SK-N-SH treated with all-trans-retinoic acid at 6 μM for 48 hours (cell line): ENCODE data around the gene NACAD.

ENCODE experiments used
- CSDC2 ChIP-seq: fragments of 250-450 bp; sonication (Bioruptor Pico); IDR thresholded peaks from 2 replicates; pipeline ENCODE4 v1.5.0; 2020; ENCODE audit warnings: mild to moderate bottlenecking, moderate library complexity
- ISL1 ChIP-seq: fragments of 250-450 bp; sonication (Bioruptor Pico); IDR thresholded peaks from 2 replicates; pipeline ENCODE4 v2.1.2; 2022; ENCODE audit warnings: mild to moderate bottlenecking, moderate library complexity
- RARB ChIP-seq: fragments of 250-450 bp; sonication (Bioruptor Pico); IDR thresholded peaks from 2 replicates; pipeline ENCODE4 v1.8.0; 2021; ENCODE audit warnings: mild to moderate bottlenecking, moderate library complexity
- TOX ChIP-seq: fragments of 250-450 bp; sonication (Bioruptor Pico); IDR thresholded peaks from 2 replicates; pipeline ENCODE4 v1.8.0; 2021; ENCODE audit warnings: mild to moderate bottlenecking, moderate library complexity, borderline replicate concordance
- ZFP30 ChIP-seq: fragments of 450-650 bp; formaldehyde crosslinking; IDR thresholded peaks from 2 replicates; pipeline ENCODE4 v1.5.0; 2022; ENCODE audit warnings: mild to moderate bottlenecking, moderate library complexity
- ZNF565 ChIP-seq: fragments of 450-650 bp; formaldehyde crosslinking; conservative IDR thresholded peaks from 2 replicates; pipeline ENCODE4 v1.5.0; 2020; ENCODE audit warnings: low read depth, mild to moderate bottlenecking, moderate library complexity
- TF ChIP-seq, protein P1 (sequence below): fragments of 250-450 bp; sonication (Bioruptor Pico); IDR thresholded peaks from 2 replicates; pipeline ENCODE4 v1.8.0; 2021; ENCODE audit warnings: low read depth, mild to moderate bottlenecking, moderate library complexity, borderline replicate concordance

DNA sequence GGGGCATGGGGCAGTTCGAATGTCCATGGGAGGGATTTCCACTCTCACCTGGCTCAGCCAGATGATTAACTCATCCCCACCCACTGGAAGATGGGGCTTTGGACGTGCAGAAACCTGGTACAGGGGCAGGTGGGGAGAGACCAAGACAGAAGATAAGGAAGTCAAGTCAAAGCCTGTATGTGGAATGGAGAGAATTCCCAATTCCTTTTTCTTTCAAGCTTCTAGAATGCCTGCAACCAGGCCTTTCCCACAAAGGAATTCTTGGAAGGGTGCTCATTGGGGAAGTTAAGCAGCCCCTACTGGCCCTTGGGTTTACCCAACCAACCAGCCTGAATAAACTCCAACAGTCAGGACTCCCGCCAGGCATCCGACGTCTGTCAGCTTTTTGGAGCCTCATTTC, 49.7 kb downstream of the NACAD start:
- TF ChIP-seq CSDC2 (no peak), RARB (no peak), ZFP30 (CRISPR knock-in tag) (no peak), ZNF565 (CRISPR knock-in tag) (no peak), ISL1 (CRISPR knock-in tag) (no peak), TOX (CRISPR knock-in tag) (no peak)
- TF ChIP-seq, protein P1, sequence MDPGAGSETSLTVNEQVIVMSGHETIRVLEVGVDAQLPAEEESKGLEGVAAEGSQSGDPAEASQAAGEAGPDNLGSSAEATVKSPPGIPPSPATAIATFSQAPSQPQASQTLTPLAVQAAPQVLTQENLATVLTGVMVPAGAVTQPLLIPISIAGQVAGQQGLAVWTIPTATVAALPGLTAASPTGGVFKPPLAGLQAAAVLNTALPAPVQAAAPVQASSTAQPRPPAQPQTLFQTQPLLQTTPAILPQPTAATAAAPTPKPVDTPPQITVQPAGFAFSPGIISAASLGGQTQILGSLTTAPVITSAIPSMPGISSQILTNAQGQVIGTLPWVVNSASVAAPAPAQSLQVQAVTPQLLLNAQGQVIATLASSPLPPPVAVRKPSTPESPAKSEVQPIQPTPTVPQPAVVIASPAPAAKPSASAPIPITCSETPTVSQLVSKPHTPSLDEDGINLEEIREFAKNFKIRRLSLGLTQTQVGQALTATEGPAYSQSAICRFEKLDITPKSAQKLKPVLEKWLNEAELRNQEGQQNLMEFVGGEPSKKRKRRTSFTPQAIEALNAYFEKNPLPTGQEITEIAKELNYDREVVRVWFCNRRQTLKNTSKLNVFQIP (CRISPR knock-in tag), result no peak
